Neural cell (in vitro differentiated cells): Measurements from ENCODE around the gene TFIP11. TPM values are rescaled to one million over a fixed set of nuclear protein-coding genes. Genes with fewer than 3 reads are reported as not detected.

ENCODE experiments used
- H2AFZ ChIP-seq: fragments of 200-600, 300-800 bp; sonication (generic), shearing (Covaris generic); 2 replicates; pipeline ENCODE4 v1.6.0; 2014; ENCODE audit warnings: low read depth, mild to moderate bottlenecking, antibody characterized with exemption, low read length, moderate library complexity
- H3F3A ChIP-seq: fragments of 200-600 bp; shearing (Covaris generic); 2 replicates; pipeline ENCODE4 v1.6.1; 2016; ENCODE audit warnings: mild to moderate bottlenecking, moderate library complexity, mixed read lengths, antibody characterized with exemption, low read length; ENCODE audit not compliant: insufficient read depth, poor library complexity, severe bottlenecking
- H3K27ac ChIP-seq: fragments of 200-600, 300-800 bp; sonication (generic), shearing (Covaris generic); 2 replicates; pipeline ENCODE4 v1.5.1; 2014; ENCODE audit warnings: mild to moderate bottlenecking, low read length, moderate library complexity
- H3K27me3 ChIP-seq: fragments of 300-800, 200-600 bp; sonication (generic), shearing (Covaris generic); 2 replicates; pipeline ENCODE4 v1.6.0; 2014; ENCODE audit warnings: mild to moderate bottlenecking, low read depth, low read length, moderate library complexity; ENCODE audit not compliant: insufficient read depth
- H3K36me3 ChIP-seq: fragments of 300-800, 200-600 bp; sonication (generic), shearing (Covaris generic); 2 replicates; pipeline ENCODE4 v1.5.1; 2014; ENCODE audit warnings: mild to moderate bottlenecking, antibody characterized with exemption, low read length, moderate library complexity; ENCODE audit not compliant: insufficient read depth
- H3K4me2 ChIP-seq: fragments of 300-800, 200-600 bp; sonication (generic), shearing (Covaris generic); 2 replicates; pipeline ENCODE4 v1.6.0; 2014; ENCODE audit warnings: mild to moderate bottlenecking, low read length
- H3K4me3 ChIP-seq: fragments of 300-800, 200-600 bp; sonication (generic), shearing (Covaris generic); 2 replicates; pipeline ENCODE4 v1.5.1; 2014; ENCODE audit warnings: mild to moderate bottlenecking, low read length, moderate library complexity
- H3K79me2 ChIP-seq: fragments of 200-600 bp; shearing (Covaris generic); replicated peaks from 2 replicates; pipeline ENCODE4 v1.6.0; 2014; ENCODE audit warnings: mild to moderate bottlenecking, low read length, moderate library complexity; ENCODE audit not compliant: insufficient read depth
- H3K9ac ChIP-seq: fragments of 300-800, 200-600 bp; sonication (generic), shearing (Covaris generic); 2 replicates; pipeline ENCODE4 v1.6.1; 2016; ENCODE audit warnings: mild to moderate bottlenecking, low read length, mixed read lengths
- H3K9me2 ChIP-seq: fragments of 200-600 bp; shearing (Covaris generic); 2 replicates; pipeline ENCODE4 v1.6.1; 2016; ENCODE audit warnings: mild to moderate bottlenecking, low read length, mixed read lengths; ENCODE audit not compliant: insufficient read depth
- H3K9me3 ChIP-seq: fragments of 200-600, 300-800 bp; sonication (generic), shearing (Covaris generic); 2 replicates; pipeline ENCODE4 v1.6.1; 2016; ENCODE audit warnings: mild to moderate bottlenecking, mixed run types, low read length, moderate library complexity, mixed read lengths
- H4K20me1 ChIP-seq: fragments of 200-600 bp; shearing (Covaris generic); 2 replicates; pipeline ENCODE4 v1.6.1; 2016; ENCODE audit warnings: mild to moderate bottlenecking, mixed run types; ENCODE audit not compliant: insufficient read depth
- CTCF ChIP-seq: fragments of 450-650 bp; IDR thresholded peaks from 2 replicates; pipeline ENCODE4 v1.5.1; 2014; ENCODE audit warnings: antibody characterized with exemption, mild to moderate bottlenecking, moderate library complexity; ENCODE audit not compliant: poor library complexity, severe bottlenecking
- EP300 ChIP-seq: fragments of 450-650 bp; conservative IDR thresholded peaks from 2 replicates; pipeline ENCODE4 v1.6.1; 2014; ENCODE audit warnings: antibody characterized with exemption, mild to moderate bottlenecking, moderate library complexity; ENCODE audit not compliant: poor library complexity, severe bottlenecking
- EZH2 ChIP-seq: fragments of 200-600, 300-800 bp; shearing (Covaris generic), sonication (generic); IDR thresholded peaks from 2 replicates; pipeline ENCODE4 v1.6.1; 2014; ENCODE audit warnings: antibody characterized with exemption, low read length, borderline replicate concordance, mild to moderate bottlenecking; ENCODE audit not compliant: insufficient read depth, poor library complexity, severe bottlenecking
- MXI1 ChIP-seq: fragments of 450-650 bp; conservative IDR thresholded peaks from 2 replicates; pipeline ENCODE4 v1.6.1; 2014; ENCODE audit warnings: antibody characterized with exemption, mild to moderate bottlenecking; ENCODE audit not compliant: poor library complexity, severe bottlenecking
- POLR2AphosphoS5 ChIP-seq: IDR thresholded peaks from 2 replicates; pipeline ENCODE4 v1.6.1; 2012
- RAD21 ChIP-seq: fragments of 450-650 bp; conservative IDR thresholded peaks from 2 replicates; pipeline ENCODE4 v1.6.1; 2014; ENCODE audit warnings: antibody characterized with exemption, mild to moderate bottlenecking, moderate library complexity
- REST ChIP-seq: IDR thresholded peaks from 2 replicates; pipeline ENCODE4 v1.6.1; 2012; ENCODE audit warnings: borderline replicate concordance
- SMC3 ChIP-seq: fragments of 450-650 bp; conservative IDR thresholded peaks from 2 replicates; pipeline ENCODE4 v1.6.1; 2014; ENCODE audit warnings: antibody characterized with exemption, mild to moderate bottlenecking, moderate library complexity; ENCODE audit not compliant: poor library complexity
- TAF1 ChIP-seq: IDR thresholded peaks from 2 replicates; pipeline ENCODE4 v1.6.1; 2012; ENCODE audit warnings: low read depth
- polyA plus RNA-seq: library from polyadenylated mRNA; depleted of rRNA; stranded (reverse); fragments of >200 nt; gene quantifications from 2 replicates; pipeline ENCODE4 v1.2.3, GENCODE V29; 2014

The TFIP11 gene
- polyA plus RNA-seq, 1 donor from 2014 or later: 49.8 TPM

- Histone ChIP-seq H3K36me3 (no peaks in the 10 kb centered on the region), H2AFZ (no peak overlapping the region), H3K27me3 (no peaks in the 10 kb centered on the region), H3K4me2 (no peak overlapping the region), H3F3A (no peaks in the 10 kb centered on the region), H3K4me3 (peak overlapping the region; percentile 84), H3K27ac (peak overlapping the region; percentile 31), H3K9me3 (no peaks in the 10 kb centered on the region), H3K9ac (peak overlapping the region; percentile 95), H3K79me2 (peaks cover 28% of the 10 kb centered on the region), H3K9me2 (no peaks in the 10 kb centered on the region), H4K20me1 (no peaks in the 10 kb centered on the region)
- TF ChIP-seq EP300 (no peak), EZH2 (no peak), MXI1 (no peak), RAD21 (no peak), SMC3 (no peak), CTCF (no peak), TAF1 (no peak), REST (no peak), POLR2AphosphoS5 (no peak)
These were observed 27.3 kb downstream of the TFIP11 start for GRCh38 chr22:26485013-26485412.

- Histone ChIP-seq H3K9me3 (no peaks in the 10 kb centered on the region), H3K27ac (peak overlapping the region; percentile 73), H3K4me2 (peak overlapping the region; percentile 60), H3F3A (no peaks in the 10 kb centered on the region), H3K36me3 (no peaks in the 10 kb centered on the region), H2AFZ (peak overlapping the region; percentile 5), H4K20me1 (no peaks in the 10 kb centered on the region), H3K79me2 (peaks cover 28% of the 10 kb centered on the region), H3K27me3 (no peaks in the 10 kb centered on the region), H3K9me2 (no peaks in the 10 kb centered on the region), H3K4me3 (peak overlapping the region; percentile 84), H3K9ac (peak overlapping the region; percentile 95)
- no peak for TF ChIP-seq MXI1
- TF ChIP-seq POLR2AphosphoS5: no peak
- TF ChIP-seq TAF1: no peak
- no peak for TF ChIP-seq SMC3
- TF ChIP-seq CTCF: no peak
- TF ChIP-seq EP300: no peak
These were observed 27.9 kb downstream of the TFIP11 start for GRCh38 chr22:26484360-26484706.
